ENCODE data around the gene PTAFR. TPM values are rescaled to one million over a fixed set of nuclear protein-coding genes. Genes with fewer than 3 reads are reported as not detected.

PTAFR gene
- total RNA-seq, 1 experiment from 2014 or later, result 1.9 TPM

GRCh38 chr1:28194326-28195035 is 18.0 kb upstream of the PTAFR start:
- Histone ChIP-seq H4K91ac (ENCODE audit: insufficient read length, low read depth, low read length) (no peak overlapping the region), H3K4me1 (ENCODE audit: insufficient read depth, low read length) (peaks cover 7% of the 10 kb centered on the region; the same call in 1 of the 2 replicates), H3K9me3 (ENCODE audit: control insufficient read depth, low read depth, low read length) (no peaks in the 10 kb centered on the region), H3K4ac (ENCODE audit: low read depth, low read length) (no peak overlapping the region), H3K79me2 (ENCODE audit: insufficient read depth, low read length) (no peaks in the 10 kb centered on the region), H3K56ac (ENCODE audit: insufficient read length, low read depth, low read length) (no peak overlapping the region), H3K23me2 (ENCODE audit: insufficient read length, low read depth, low read length, poor library complexity, severe bottlenecking) (no peaks in the 10 kb centered on the region), H4K5ac (ENCODE audit: insufficient read length, low read depth, low read length) (no peak overlapping the region), H2BK20ac (ENCODE audit: low read depth, low read length, poor library complexity, severe bottlenecking) (no peak overlapping the region), H3K23ac (ENCODE audit: insufficient read length, low read depth, low read length) (no peak overlapping the region), H3K79me1 (ENCODE audit: insufficient read depth, low read depth, low read length, poor library complexity, severe bottlenecking) (no peaks in the 10 kb centered on the region), H2AK5ac (ENCODE audit: insufficient read length, low read length) (no peak overlapping the region), H4K20me1 (ENCODE audit: control insufficient read depth, insufficient read depth, insufficient read length) (no peaks in the 10 kb centered on the region), H3T11ph (ENCODE audit: low read length) (no peak overlapping the region), H2BK5ac (ENCODE audit: insufficient read length, low read length) (no peak overlapping the region), H4K8ac (replicated peaks; ENCODE audit: insufficient read length, low read depth, low read length) (no peak overlapping the region), H3K14ac (ENCODE audit: insufficient read depth, low read length) (no peak overlapping the region), H2AFZ (ENCODE audit: low read length) (no peak overlapping the region), H3K27ac (ENCODE audit: insufficient read length, low read depth, low read length) (no peak overlapping the region), H3K18ac (ENCODE audit: insufficient read length, low read depth, low read length) (no peak overlapping the region), H3K4me2 (ENCODE audit: insufficient read depth, insufficient read length, low read length) (no peak overlapping the region), H2BK15ac (ENCODE audit: low read depth, low read length) (no peak overlapping the region), H3K27me3 (ENCODE audit: insufficient read depth, low read length) (no peaks in the 10 kb centered on the region), H3K9ac (ENCODE audit: extremely low read depth, insufficient read length, low read length) (no peak overlapping the region), H2BK12ac (ENCODE audit: insufficient read length, low read depth, low read length) (no peak overlapping the region), H2BK120ac (ENCODE audit: low read depth, low read length, poor library complexity, severe bottlenecking) (no peak overlapping the region)
- DNase-seq, result no peak
- H3K36me3 Mint-ChIP-seq (ENCODE audit: insufficient read depth in 1 of 3, low read depth in 3 of 3), result peaks cover 4 to 13% (median 9%) of the 10 kb centered on the region in 3 experiments; a peak in 6 of 7 replicates
- no peak overlapping the region for H3K27ac Mint-ChIP-seq
- H3K9me3 Mint-ChIP-seq, result no peaks in the 10 kb centered on the region
- peaks cover 1% of the 10 kb centered on the region; the same call in 1 of the 2 replicates for H3K27me3 Mint-ChIP-seq (ENCODE audit: low read depth)
- WGBS (ENCODE audit: extremely low coverage, insufficient read length, low lambda C conversion rate), result no CpG with 5 or more reads among the region's 8 CpGs
- H3K4me1 Mint-ChIP-seq, result peaks cover 39 to 41% of the 10 kb centered on the region in 2 experiments
- no peak overlapping the region for H3K4me3 Mint-ChIP-seq
- TF ChIP-seq CTCF (conservative IDR thresholded peaks at IDR 0.05), result no peak
